ENCODE data around the gene TMA7B.

The TMA7B gene

GRCh38 chr22:39959640-39960447 lies at the start of gene TMA7B:
Gene TMA7B, plus strand, starts transcription at chr22:39960397. Its CDS starts 3,978 bp downstream, at chr22:39964375.
- DNase-seq (ENCODE audit: low read depth in 2 of 3, low spot score in 2 of 3) = no peak

DNA sequence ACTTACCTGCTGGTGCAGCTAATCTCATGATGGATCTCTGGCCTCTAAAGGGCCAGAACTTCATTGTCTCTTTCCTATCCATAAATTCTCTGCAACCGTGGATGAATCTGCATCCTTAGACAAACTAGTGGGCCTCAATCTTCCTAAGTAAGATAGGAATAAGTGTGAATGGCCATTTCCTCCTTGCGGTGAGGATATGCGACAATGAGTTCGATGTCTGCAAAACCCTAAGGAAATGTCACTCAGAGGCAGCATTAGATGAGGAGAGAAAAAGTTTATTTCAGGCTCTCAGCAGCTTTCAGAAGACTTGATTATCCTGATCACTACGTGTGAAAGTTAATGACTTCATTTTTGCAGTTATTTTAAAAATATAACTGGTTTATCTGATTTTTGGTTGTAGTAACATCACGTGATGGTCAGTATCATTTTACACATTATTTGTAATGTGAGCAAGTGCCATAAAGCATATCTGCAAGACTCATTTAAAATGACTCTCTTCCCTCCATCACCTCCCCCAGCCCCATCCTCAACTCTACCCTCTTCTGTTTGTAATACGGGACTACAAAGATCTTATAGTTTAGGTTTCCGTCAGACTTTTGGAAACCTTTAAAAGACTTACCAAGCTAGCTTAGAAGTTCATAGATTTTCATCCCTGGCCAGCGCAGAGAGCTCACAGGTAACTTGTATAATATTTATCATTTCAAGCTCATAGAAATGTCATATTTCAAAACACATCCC lies 49.2 kb upstream of the TMA7B start:
- DNase-seq (ENCODE audit: low read depth in 2 of 3, low spot score in 2 of 3) = no peak

- no peak for DNase-seq (ENCODE audit: low read depth in 2 of 3, low spot score in 2 of 3)
These were observed 46.9 kb upstream of the TMA7B start for GRCh38 chr22:39913321-39913720.

DNA sequence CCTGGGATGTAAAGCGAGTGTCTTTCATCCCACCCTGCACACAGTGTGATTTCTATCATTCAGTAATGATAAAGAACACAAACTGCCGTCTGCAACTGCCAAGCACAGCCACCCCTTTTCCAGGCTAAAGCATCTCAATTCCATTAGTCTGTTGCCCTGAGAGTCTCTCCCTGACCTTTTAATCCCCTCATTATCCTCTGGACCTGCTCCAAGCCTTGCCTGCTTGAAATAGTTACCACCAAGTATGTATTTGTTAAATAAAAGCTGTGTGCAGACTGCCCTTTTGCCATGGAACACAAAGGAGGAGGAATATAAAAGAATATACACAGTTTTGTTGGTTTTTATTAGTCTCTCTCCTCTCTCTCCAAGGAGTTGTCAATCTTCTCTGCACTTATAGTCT lies 46.3 kb upstream of the TMA7B start:
- DNase-seq (ENCODE audit: low read depth in 2 of 3, low spot score in 2 of 3) = no peak

- no peak for DNase-seq (ENCODE audit: low read depth in 2 of 3, low spot score in 2 of 3)
These were observed 45.6 kb upstream of the TMA7B start for GRCh38 chr22:39914584-39914983.

DNA sequence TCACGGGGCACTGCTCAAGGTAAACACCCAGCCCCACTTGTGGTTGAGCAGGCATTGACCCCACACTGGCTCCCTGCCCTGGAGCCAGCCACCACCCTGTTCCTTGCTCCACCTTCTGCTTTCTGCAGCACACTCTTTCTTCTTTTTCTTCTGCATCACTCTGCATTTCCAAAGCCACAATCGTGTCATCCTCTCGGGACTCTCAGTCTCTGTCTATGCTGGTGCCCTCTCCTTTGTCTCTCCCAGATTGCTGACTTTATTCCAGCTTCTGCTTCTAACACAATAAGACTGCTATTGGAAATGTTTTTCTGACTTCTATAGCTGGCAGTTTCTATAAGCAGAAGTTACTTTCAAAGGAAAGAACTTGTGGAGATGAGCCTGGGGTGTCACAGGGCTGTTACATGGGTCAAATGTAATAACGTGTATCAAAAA lies 44.9 kb upstream of the TMA7B start:
- DNase-seq (ENCODE audit: low read depth in 2 of 3, low spot score in 2 of 3) = no peak

DNA sequence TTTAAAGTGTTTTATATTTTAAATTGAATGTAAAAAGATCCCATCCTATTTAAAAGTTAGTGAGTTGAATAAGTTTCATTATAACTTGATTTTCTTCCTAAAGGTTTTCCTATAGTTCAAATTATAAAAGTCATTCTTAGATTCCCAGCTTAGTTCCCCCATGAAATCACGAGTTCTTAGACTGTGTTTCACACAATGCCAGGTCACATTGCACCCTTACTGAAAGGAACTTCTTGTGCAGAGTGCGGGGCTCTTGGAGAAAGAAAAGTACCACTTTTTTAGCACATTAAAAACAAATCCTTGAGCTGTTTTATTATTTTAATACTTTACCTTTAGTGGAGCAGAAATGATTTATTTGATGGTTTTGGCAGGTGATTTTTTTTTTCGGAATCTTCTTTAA lies 43.7 kb upstream of the TMA7B start:
- DNase-seq (ENCODE audit: low read depth in 2 of 3, low spot score in 2 of 3) = no peak

GRCh38 chr22:39917197-39917643 lies 43.0 kb upstream of the TMA7B start:
- no peak for DNase-seq (ENCODE audit: low read depth in 2 of 3, low spot score in 2 of 3)

DNA sequence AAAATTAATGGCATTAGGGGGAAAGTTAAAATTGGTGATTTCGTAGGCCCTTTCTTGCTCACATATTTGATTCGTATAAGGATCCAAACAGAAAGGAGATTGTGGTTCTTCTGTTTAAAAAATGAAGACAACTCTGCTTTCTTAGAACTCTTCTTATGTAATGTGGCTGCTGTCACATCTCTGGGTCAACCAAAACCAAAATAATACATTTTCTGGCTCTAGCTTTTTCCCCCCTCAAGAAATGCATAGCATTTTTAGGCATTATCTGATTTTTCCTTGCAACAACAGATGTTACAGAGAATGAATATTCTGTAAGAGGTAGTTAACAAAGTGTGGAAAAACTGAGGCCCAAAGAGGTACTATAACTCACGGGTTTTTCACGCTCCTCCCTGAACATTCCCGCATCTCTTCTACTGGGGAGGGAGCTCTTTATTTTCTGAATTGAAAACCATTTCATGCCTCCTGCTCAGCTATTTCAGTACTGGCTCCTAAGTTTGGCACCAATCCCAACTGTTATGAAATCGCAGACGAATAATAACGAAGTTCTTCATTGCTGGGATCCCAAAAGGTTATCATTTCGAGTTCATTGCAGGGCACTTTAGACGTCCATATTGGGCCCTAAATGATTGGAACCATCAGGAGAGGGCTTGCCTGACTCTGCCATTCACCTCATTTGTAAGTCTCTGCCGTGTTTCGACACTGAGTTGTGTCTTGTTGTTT lies 42.3 kb upstream of the TMA7B start:
- no peak for DNase-seq (ENCODE audit: low read depth in 2 of 3, low spot score in 2 of 3)

DNA sequence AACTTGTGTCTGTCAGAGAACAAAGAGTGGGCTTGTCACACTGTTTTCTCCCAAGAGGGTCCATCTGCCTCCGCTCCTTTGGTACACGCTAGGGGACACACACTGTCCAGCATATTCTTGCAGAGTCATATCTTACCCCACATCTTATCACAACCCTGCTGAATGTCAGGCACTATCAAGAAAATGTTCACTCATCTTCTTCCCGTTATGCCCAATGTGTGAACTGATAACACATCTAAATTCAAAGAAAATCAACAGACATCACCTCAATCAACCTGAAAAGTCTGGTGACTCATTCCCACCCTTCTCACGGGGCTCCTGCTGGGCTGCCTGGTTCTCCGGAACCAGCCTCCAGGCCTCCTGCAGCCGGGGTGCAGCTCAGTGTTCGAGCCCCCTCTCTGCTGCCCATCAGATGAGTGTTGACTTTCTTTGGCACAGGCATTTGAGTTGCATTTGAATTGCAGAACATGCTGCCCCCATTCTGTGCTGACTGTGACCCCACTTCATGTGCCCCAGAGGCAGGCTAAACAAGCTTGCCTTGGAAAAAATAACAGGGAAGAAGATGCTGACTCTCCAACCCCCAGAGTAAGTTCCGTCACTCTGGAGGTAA lies 40.0 kb upstream of the TMA7B start:
- DNase-seq (ENCODE audit: low read depth in 2 of 3, low spot score in 2 of 3) = no peak

DNA sequence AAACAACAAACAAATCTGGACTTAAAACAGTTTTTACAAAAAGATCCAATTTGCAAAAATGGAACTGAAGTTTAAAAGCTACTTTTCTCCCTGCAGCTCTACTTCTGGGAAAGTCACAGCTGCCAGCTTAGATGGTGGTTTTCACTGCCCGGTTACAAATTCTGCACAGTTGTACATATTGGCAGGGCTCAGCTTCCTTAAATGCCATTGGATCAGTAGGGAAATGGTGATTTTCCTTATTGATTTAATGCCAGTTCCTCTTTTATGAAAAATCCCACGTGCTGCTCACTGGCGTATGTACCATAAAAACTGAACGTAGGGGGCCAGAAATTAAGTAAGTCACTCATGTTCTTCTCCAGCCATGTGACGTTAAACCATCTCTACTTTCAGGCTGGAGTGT lies 36.5 kb upstream of the TMA7B start:
- DNase-seq (ENCODE audit: low read depth in 2 of 3, low spot score in 2 of 3) = no peak

DNA sequence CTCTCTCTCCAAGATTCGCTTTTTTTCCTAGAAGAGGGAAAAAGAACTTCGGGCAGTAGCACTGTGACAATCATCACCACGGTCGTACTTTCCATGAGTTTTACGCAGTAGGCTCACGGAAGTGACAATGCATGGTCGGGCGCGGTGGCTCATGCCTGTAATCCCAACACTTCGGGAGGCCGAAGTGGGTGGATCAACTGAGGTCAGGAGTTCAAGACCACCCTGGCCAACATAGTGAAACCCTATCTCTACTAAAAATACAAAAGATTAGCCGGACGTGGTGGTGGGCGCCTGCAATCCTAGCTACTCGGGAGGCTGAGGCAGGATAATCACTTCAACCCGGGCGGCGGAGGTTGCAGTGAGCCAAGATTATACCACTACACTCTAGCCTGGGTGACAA lies 35.9 kb upstream of the TMA7B start:
- DNase-seq (ENCODE audit: low read depth in 2 of 3, low spot score in 2 of 3) = no peak

- no peak for DNase-seq (ENCODE audit: low read depth in 2 of 3, low spot score in 2 of 3)
These were observed 34.9 kb upstream of the TMA7B start for GRCh38 chr22:39925273-39925672.

GRCh38 chr22:39925909-39926679 lies 34.1 kb upstream of the TMA7B start:
- DNase-seq (ENCODE audit: low read depth in 2 of 3, low spot score in 2 of 3) = no peak

GRCh38 chr22:39926753-39927152 lies 33.4 kb upstream of the TMA7B start:
- no peak for DNase-seq (ENCODE audit: low read depth in 2 of 3, low spot score in 2 of 3)

- no peak for DNase-seq (ENCODE audit: low read depth in 2 of 3, low spot score in 2 of 3)
These were observed 32.7 kb upstream of the TMA7B start for GRCh38 chr22:39927544-39927943.

- DNase-seq (ENCODE audit: low read depth in 2 of 3, low spot score in 2 of 3) = no peak
These were observed 31.4 kb upstream of the TMA7B start for GRCh38 chr22:39928536-39929520.

DNA sequence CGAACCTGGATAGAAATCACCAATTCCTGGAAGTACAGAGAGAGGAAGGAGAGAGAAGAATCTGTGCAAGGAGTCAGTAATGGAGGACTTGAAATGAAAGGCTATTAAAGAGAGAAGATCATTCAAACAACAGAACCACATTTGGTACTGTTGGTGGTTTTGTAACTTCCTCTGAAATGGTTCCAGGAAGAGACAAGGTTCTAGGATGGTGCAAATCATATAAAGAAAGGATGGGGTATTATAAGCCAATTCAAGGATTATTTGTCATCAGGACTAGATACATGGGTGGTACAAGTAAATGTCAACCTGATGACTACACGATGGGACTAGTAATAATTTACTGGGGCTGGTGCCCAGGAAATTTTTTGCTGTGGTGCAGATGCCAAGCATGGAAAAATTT lies 28.9 kb upstream of the TMA7B start:
- no peak for DNase-seq (ENCODE audit: low read depth in 2 of 3, low spot score in 2 of 3)

DNA sequence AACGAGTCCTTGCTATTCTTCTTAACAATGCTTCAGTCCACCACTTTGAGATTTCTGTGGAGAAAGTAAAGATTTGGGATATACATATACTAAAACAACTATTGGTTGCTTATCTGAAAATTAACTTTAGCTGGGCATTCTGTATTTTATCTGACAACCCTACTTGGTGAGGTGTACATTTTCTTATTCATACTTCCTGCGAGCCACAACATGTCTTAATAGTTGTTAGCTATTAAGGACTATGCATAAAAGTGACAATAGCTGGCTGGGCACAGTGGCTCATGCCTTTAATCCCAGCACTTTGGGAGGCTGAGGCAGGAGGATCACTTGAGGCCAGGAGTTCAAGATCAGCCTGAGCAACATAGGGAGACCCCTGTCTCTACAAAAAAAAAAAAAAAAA lies 28.0 kb upstream of the TMA7B start:
- no peak for DNase-seq (ENCODE audit: low read depth in 2 of 3, low spot score in 2 of 3)
